GM18499 (cell line): Measurements from ENCODE around the gene AKIRIN1.
"Not testable (repeated sequence)": the region's sequence is repeated elsewhere in the genome, so short reads cannot be mapped to it uniquely, and the experiment has no call there.

ENCODE experiments used
- ATAC-seq: cut with Tn5 transposase; IDR thresholded peaks from one replicate; pipeline ENCODE4 v1.9.1; 2021; ENCODE audit warnings: moderate number of reproducible peaks; ENCODE audit not compliant: insufficient read depth, unreplicated experiment

AKIRIN1 gene

GRCh38 chr1:39036678-39037077 lies 45.6 kb downstream of the AKIRIN1 start:
- no peak for ATAC-seq

GRCh38 chr1:39043513-39043912 lies 52.4 kb downstream of the AKIRIN1 start:
- no peak for ATAC-seq

GRCh38 chr1:39044762-39045161 lies 53.7 kb downstream of the AKIRIN1 start:
- no peak for ATAC-seq

GRCh38 chr1:39045231-39045630 lies 54.2 kb downstream of the AKIRIN1 start:
- ATAC-seq: no peak

- ATAC-seq: no peak
These were observed 55.6 kb downstream of the AKIRIN1 start for GRCh38 chr1:39046613-39047210.

GRCh38 chr1:39047374-39048229 lies 56.5 kb downstream of the AKIRIN1 start:
- ATAC-seq: no peak

GRCh38 chr1:39048745-39049370 lies 57.8 kb downstream of the AKIRIN1 start:
- ATAC-seq: no peak

- ATAC-seq: no peak
These were observed 58.9 kb downstream of the AKIRIN1 start for GRCh38 chr1:39050001-39050400.

- not testable (repeated sequence) for ATAC-seq
These were observed 60.2 kb downstream of the AKIRIN1 start for GRCh38 chr1:39051193-39051850.

GRCh38 chr1:39051956-39052355 lies 60.9 kb downstream of the AKIRIN1 start:
- no peak for ATAC-seq

- ATAC-seq: not testable (repeated sequence)
These were observed 64.2 kb downstream of the AKIRIN1 start for GRCh38 chr1:39055213-39055710.
